WTC11 (cell line): ENCODE measurements around the gene RBM26. TPM values are rescaled to one million over a fixed set of nuclear protein-coding genes. Genes with fewer than 3 reads are reported as not detected.

Source experiments
- ATAC-seq: fragments of 200-7000 bp; cut with Tn5 transposase; 2 replicates; pipeline ENCODE4 v1.10.0; 2021; ENCODE audit warnings: mild to moderate bottlenecking, moderate library complexity
- CTCF ChIA-PET: fragments of 300-600 bp; sonication (Branson Sonifier 250); formaldehyde crosslinking; loops from one replicate; lab custom pipeline; 2021; ENCODE audit warnings: antibody characterized with exemption; lab: Charles Lee
- POLR2A ChIA-PET: fragments of 350-600 bp; sonication (Branson Sonifier 250); formaldehyde crosslinking; loops from one replicate; lab custom pipeline; 2021; ENCODE audit warnings: antibody characterized with exemption; lab: Charles Lee
- DNase-seq: peaks from one replicate; pipeline ENCODE4 v3.0.0; 2021; ENCODE audit warnings: low spot score
- H3K27ac Mint-ChIP-seq: 2 replicates; pipeline ENCODE4 v1.8.0; 2021; ENCODE audit warnings: mixed read lengths
- H3K27me3 Mint-ChIP-seq: 2 replicates; pipeline ENCODE4 v1.8.0; 2021; ENCODE audit warnings: low read depth, mild to moderate bottlenecking, moderate library complexity, mixed read lengths
- H3K36me3 Mint-ChIP-seq: 2 replicates; pipeline ENCODE4 v1.8.0; 2021; ENCODE audit warnings: mixed read lengths
- H3K4me1 Mint-ChIP-seq: 2 replicates; pipeline ENCODE4 v1.8.0; 2022; ENCODE audit warnings: mixed read lengths
- H3K4me3 Mint-ChIP-seq: 2 replicates; pipeline ENCODE4 v1.8.0; 2021; ENCODE audit warnings: mild to moderate bottlenecking, moderate library complexity, mixed read lengths
- H3K9me3 Mint-ChIP-seq: 2 replicates; pipeline ENCODE4 v1.8.0; 2021; ENCODE audit warnings: mixed read lengths
- ATF1 ChIP-seq: sonication (generic); formaldehyde crosslinking; IDR thresholded peaks from 2 replicates; pipeline ENCODE4 v1.8.1; 2023; ENCODE audit warnings: mild to moderate bottlenecking, moderate library complexity, missing genetic modification reagents
- FOXJ3 ChIP-seq: sonication (generic); formaldehyde crosslinking; IDR thresholded peaks from 2 replicates; pipeline ENCODE4 v1.9.0; 2021; ENCODE audit warnings: missing genetic modification reagents, mild to moderate bottlenecking, borderline replicate concordance
- FOXK1 ChIP-seq: sonication (generic); formaldehyde crosslinking; IDR thresholded peaks from 2 replicates; pipeline ENCODE4 v1.8.0; 2022; ENCODE audit warnings: mild to moderate bottlenecking, moderate library complexity, missing genetic modification reagents
- IRF2 ChIP-seq: sonication (generic); formaldehyde crosslinking; IDR thresholded peaks from 2 replicates; pipeline ENCODE4 v1.8.0; 2022; ENCODE audit warnings: low read depth, missing genetic modification reagents, borderline replicate concordance
- JUN ChIP-seq: sonication (generic); formaldehyde crosslinking; IDR thresholded peaks from 2 replicates; pipeline ENCODE4 v1.8.0; 2023; ENCODE audit warnings: mild to moderate bottlenecking, missing genetic modification reagents
- OVOL2 ChIP-seq: fragments of 250-450 bp; sonication (Bioruptor Pico); IDR thresholded peaks from 2 replicates; pipeline ENCODE4 v1.9.0; 2021; ENCODE audit warnings: mild to moderate bottlenecking, borderline replicate concordance
- SMAD3 ChIP-seq: sonication (generic); formaldehyde crosslinking; IDR thresholded peaks from 2 replicates; pipeline ENCODE4 v1.8.0; 2022; ENCODE audit warnings: missing genetic modification reagents, mild to moderate bottlenecking, borderline replicate concordance
- ZNF232 ChIP-seq: sonication (generic); formaldehyde crosslinking; IDR thresholded peaks from 2 replicates; pipeline ENCODE4 v1.8.0; 2022; ENCODE audit warnings: mild to moderate bottlenecking, missing genetic modification reagents
- ZNF416 ChIP-seq: fragments of 250-450 bp; sonication (Bioruptor Pico); IDR thresholded peaks from 2 replicates; pipeline ENCODE4 v1.9.0; 2021; ENCODE audit warnings: mild to moderate bottlenecking, inconsistent platforms
- ZNF423 ChIP-seq: fragments of 250-450 bp; sonication (Bioruptor Pico); IDR thresholded peaks from 2 replicates; pipeline ENCODE4 v2.1.2; 2022; ENCODE audit warnings: mild to moderate bottlenecking, moderate library complexity
- total RNA-seq: library from RNA; stranded (reverse); gene quantifications from 3 replicates; pipeline ENCODE4 v1.2.3, GENCODE V29; 2021
- TF ChIP-seq, protein P1 (sequence below): fragments of 250-450 bp; sonication (Bioruptor Pico); IDR thresholded peaks from 2 replicates; pipeline ENCODE4 v1.9.0; 2021; ENCODE audit warnings: mild to moderate bottlenecking, borderline replicate concordance
- TF ChIP-seq, protein P2 (sequence below): sonication (generic); formaldehyde crosslinking; conservative IDR thresholded peaks from 2 replicates; pipeline ENCODE4 v1.8.1; 2022; ENCODE audit warnings: mild to moderate bottlenecking, missing genetic modification reagents
- TF ChIP-seq, protein P3 (sequence below): sonication (generic); formaldehyde crosslinking; IDR thresholded peaks from 2 replicates; pipeline ENCODE4 v1.8.1; 2023; ENCODE audit warnings: mild to moderate bottlenecking, missing genetic modification reagents, borderline replicate concordance
- TF ChIP-seq, protein P4 (sequence below): sonication (generic); formaldehyde crosslinking; IDR thresholded peaks from 2 replicates; pipeline ENCODE4 v1.8.0; 2022; ENCODE audit warnings: mild to moderate bottlenecking, missing genetic modification reagents
- TF ChIP-seq, protein P5 (sequence below): sonication (generic); formaldehyde crosslinking; IDR thresholded peaks from 2 replicates; pipeline ENCODE4 v1.8.0; 2023; ENCODE audit warnings: missing genetic modification reagents, mild to moderate bottlenecking, borderline replicate concordance
- TF ChIP-seq, protein P6 (sequence below): sonication (generic); formaldehyde crosslinking; IDR thresholded peaks from 2 replicates; pipeline ENCODE4 v1.8.1; 2023; ENCODE audit warnings: mild to moderate bottlenecking, missing genetic modification reagents, moderate library complexity
- TF ChIP-seq, protein P7 (sequence below): sonication (generic); formaldehyde crosslinking; IDR thresholded peaks from 2 replicates; pipeline ENCODE4 v1.8.1; 2023; ENCODE audit warnings: mild to moderate bottlenecking, missing genetic modification reagents

RBM26 gene
- total RNA-seq, 1 experiment from 2014 or later, result 64.1 TPM

DNA sequence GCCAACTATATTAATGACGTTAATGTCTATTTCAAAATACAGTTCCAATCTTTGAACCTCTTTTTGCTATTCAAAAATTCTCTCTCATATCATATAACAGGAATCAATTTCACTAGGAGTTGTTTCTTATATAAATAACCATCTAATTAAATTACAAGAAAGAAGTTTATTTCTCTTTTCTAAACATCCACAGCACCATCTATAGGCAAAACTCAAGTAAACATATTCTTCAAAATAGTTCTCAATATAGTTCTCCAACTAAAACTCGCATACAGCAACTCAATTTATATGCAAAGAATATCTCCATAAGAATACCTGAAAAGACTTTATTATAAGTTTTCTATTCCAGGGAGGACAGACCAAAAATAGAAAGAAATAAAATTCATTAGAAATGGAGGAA lies 65.6 kb downstream of the RBM26 start (continued):
- TF ChIP-seq, protein P1, sequence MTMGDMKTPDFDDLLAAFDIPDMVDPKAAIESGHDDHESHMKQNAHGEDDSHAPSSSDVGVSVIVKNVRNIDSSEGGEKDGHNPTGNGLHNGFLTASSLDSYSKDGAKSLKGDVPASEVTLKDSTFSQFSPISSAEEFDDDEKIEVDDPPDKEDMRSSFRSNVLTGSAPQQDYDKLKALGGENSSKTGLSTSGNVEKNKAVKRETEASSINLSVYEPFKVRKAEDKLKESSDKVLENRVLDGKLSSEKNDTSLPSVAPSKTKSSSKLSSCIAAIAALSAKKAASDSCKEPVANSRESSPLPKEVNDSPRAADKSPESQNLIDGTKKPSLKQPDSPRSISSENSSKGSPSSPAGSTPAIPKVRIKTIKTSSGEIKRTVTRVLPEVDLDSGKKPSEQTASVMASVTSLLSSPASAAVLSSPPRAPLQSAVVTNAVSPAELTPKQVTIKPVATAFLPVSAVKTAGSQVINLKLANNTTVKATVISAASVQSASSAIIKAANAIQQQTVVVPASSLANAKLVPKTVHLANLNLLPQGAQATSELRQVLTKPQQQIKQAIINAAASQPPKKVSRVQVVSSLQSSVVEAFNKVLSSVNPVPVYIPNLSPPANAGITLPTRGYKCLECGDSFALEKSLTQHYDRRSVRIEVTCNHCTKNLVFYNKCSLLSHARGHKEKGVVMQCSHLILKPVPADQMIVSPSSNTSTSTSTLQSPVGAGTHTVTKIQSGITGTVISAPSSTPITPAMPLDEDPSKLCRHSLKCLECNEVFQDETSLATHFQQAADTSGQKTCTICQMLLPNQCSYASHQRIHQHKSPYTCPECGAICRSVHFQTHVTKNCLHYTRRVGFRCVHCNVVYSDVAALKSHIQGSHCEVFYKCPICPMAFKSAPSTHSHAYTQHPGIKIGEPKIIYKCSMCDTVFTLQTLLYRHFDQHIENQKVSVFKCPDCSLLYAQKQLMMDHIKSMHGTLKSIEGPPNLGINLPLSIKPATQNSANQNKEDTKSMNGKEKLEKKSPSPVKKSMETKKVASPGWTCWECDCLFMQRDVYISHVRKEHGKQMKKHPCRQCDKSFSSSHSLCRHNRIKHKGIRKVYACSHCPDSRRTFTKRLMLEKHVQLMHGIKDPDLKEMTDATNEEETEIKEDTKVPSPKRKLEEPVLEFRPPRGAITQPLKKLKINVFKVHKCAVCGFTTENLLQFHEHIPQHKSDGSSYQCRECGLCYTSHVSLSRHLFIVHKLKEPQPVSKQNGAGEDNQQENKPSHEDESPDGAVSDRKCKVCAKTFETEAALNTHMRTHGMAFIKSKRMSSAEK (CRISPR knock-in tag), result no peak
- TF ChIP-seq ATF1 (CRISPR knock-in tag), result no peak
- TF ChIP-seq, protein P2, sequence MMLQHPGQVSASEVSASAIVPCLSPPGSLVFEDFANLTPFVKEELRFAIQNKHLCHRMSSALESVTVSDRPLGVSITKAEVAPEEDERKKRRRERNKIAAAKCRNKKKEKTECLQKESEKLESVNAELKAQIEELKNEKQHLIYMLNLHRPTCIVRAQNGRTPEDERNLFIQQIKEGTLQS (CRISPR knock-in tag), result no peak
- TF ChIP-seq, protein P3, sequence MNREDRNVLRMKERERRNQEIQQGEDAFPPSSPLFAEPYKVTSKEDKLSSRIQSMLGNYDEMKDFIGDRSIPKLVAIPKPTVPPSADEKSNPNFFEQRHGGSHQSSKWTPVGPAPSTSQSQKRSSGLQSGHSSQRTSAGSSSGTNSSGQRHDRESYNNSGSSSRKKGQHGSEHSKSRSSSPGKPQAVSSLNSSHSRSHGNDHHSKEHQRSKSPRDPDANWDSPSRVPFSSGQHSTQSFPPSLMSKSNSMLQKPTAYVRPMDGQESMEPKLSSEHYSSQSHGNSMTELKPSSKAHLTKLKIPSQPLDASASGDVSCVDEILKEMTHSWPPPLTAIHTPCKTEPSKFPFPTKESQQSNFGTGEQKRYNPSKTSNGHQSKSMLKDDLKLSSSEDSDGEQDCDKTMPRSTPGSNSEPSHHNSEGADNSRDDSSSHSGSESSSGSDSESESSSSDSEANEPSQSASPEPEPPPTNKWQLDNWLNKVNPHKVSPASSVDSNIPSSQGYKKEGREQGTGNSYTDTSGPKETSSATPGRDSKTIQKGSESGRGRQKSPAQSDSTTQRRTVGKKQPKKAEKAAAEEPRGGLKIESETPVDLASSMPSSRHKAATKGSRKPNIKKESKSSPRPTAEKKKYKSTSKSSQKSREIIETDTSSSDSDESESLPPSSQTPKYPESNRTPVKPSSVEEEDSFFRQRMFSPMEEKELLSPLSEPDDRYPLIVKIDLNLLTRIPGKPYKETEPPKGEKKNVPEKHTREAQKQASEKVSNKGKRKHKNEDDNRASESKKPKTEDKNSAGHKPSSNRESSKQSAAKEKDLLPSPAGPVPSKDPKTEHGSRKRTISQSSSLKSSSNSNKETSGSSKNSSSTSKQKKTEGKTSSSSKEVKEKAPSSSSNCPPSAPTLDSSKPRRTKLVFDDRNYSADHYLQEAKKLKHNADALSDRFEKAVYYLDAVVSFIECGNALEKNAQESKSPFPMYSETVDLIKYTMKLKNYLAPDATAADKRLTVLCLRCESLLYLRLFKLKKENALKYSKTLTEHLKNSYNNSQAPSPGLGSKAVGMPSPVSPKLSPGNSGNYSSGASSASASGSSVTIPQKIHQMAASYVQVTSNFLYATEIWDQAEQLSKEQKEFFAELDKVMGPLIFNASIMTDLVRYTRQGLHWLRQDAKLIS (CRISPR knock-in tag), result no peak

DNA sequence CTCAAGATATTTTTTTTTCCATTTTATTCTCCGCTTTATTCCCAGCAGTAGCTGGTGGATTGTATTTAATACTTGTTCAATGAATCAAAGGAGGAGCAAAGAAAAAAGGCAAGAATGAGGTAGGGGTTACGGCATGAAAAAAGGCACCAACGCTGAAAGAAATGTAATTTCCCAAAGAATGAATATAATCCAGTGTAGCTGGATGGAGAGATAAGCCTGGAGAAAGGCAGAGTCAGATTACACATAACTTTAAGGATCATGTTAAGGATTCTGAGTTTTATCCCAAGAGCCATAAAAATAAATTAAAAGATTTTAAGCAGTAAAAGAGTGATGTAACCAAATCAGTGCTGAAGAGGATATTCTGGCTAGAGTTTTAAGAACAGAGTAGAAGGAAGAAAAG lies 67.7 kb downstream of the RBM26 start:
- no peak overlapping the region for H3K27ac Mint-ChIP-seq
- peaks cover 77% of the 10 kb centered on the region for H3K36me3 Mint-ChIP-seq
- H3K27me3 Mint-ChIP-seq, result no peaks in the 10 kb centered on the region
- DNase-seq (no peak), ATAC-seq (no peak)
- no peaks in the 10 kb centered on the region for H3K9me3 Mint-ChIP-seq
- no peaks in the 10 kb centered on the region for H3K4me1 Mint-ChIP-seq
- CTCF ChIA-PET, result interaction anchor here (0.9 kb wide), 1 partner anchor 111 kb away, joined by 3 read pairs; no protein-coding TSS in a partner anchor
- no peak overlapping the region for H3K4me3 Mint-ChIP-seq
- POLR2A ChIA-PET, result interaction anchor here (0.7 kb wide), 1 partner anchor 17 kb away, joined by 3 read pairs; no protein-coding TSS in a partner anchor
- TF ChIP-seq ZNF423 (CRISPR knock-in tag) (no peak), SMAD3 (CRISPR knock-in tag) (no peak), ZNF416 (no peak), JUN (CRISPR knock-in tag) (no peak), FOXK1 (CRISPR knock-in tag) (no peak), OVOL2 (CRISPR knock-in tag) (no peak), ZNF232 (CRISPR knock-in tag) (no peak), FOXJ3 (no peak), IRF2 (CRISPR knock-in tag) (no peak)
- TF ChIP-seq, protein P4, sequence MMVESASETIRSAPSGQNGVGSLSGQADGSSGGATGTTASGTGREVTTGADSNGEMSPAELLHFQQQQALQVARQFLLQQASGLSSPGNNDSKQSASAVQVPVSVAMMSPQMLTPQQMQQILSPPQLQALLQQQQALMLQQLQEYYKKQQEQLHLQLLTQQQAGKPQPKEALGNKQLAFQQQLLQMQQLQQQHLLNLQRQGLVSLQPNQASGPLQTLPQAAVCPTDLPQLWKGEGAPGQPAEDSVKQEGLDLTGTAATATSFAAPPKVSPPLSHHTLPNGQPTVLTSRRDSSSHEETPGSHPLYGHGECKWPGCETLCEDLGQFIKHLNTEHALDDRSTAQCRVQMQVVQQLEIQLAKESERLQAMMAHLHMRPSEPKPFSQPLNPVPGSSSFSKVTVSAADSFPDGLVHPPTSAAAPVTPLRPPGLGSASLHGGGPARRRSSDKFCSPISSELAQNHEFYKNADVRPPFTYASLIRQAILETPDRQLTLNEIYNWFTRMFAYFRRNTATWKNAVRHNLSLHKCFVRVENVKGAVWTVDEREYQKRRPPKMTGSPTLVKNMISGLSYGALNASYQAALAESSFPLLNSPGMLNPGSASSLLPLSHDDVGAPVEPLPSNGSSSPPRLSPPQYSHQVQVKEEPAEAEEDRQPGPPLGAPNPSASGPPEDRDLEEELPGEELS (CRISPR knock-in tag), result no peak
- TF ChIP-seq, protein P5, sequence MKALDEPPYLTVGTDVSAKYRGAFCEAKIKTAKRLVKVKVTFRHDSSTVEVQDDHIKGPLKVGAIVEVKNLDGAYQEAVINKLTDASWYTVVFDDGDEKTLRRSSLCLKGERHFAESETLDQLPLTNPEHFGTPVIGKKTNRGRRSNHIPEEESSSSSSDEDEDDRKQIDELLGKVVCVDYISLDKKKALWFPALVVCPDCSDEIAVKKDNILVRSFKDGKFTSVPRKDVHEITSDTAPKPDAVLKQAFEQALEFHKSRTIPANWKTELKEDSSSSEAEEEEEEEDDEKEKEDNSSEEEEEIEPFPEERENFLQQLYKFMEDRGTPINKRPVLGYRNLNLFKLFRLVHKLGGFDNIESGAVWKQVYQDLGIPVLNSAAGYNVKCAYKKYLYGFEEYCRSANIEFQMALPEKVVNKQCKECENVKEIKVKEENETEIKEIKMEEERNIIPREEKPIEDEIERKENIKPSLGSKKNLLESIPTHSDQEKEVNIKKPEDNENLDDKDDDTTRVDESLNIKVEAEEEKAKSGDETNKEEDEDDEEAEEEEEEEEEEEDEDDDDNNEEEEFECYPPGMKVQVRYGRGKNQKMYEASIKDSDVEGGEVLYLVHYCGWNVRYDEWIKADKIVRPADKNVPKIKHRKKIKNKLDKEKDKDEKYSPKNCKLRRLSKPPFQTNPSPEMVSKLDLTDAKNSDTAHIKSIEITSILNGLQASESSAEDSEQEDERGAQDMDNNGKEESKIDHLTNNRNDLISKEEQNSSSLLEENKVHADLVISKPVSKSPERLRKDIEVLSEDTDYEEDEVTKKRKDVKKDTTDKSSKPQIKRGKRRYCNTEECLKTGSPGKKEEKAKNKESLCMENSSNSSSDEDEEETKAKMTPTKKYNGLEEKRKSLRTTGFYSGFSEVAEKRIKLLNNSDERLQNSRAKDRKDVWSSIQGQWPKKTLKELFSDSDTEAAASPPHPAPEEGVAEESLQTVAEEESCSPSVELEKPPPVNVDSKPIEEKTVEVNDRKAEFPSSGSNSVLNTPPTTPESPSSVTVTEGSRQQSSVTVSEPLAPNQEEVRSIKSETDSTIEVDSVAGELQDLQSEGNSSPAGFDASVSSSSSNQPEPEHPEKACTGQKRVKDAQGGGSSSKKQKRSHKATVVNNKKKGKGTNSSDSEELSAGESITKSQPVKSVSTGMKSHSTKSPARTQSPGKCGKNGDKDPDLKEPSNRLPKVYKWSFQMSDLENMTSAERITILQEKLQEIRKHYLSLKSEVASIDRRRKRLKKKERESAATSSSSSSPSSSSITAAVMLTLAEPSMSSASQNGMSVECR, result no peak
- TF ChIP-seq, protein P6, sequence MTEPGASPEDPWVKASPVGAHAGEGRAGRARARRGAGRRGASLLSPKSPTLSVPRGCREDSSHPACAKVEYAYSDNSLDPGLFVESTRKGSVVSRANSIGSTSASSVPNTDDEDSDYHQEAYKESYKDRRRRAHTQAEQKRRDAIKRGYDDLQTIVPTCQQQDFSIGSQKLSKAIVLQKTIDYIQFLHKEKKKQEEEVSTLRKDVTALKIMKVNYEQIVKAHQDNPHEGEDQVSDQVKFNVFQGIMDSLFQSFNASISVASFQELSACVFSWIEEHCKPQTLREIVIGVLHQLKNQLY, result no peak
- TF ChIP-seq, protein P7, sequence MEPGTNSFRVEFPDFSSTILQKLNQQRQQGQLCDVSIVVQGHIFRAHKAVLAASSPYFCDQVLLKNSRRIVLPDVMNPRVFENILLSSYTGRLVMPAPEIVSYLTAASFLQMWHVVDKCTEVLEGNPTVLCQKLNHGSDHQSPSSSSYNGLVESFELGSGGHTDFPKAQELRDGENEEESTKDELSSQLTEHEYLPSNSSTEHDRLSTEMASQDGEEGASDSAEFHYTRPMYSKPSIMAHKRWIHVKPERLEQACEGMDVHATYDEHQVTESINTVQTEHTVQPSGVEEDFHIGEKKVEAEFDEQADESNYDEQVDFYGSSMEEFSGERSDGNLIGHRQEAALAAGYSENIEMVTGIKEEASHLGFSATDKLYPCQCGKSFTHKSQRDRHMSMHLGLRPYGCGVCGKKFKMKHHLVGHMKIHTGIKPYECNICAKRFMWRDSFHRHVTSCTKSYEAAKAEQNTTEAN, result no peak
